Medulla oblongata (tissue), 1 donor: Measurements from ENCODE around the gene CGNL1.

Experiments used
- DNase-seq: peaks from one replicate; pipeline ENCODE4 v3.0.0-alpha.2; 2015; ENCODE audit errors: extremely low spot score

Gene CGNL1

DNA sequence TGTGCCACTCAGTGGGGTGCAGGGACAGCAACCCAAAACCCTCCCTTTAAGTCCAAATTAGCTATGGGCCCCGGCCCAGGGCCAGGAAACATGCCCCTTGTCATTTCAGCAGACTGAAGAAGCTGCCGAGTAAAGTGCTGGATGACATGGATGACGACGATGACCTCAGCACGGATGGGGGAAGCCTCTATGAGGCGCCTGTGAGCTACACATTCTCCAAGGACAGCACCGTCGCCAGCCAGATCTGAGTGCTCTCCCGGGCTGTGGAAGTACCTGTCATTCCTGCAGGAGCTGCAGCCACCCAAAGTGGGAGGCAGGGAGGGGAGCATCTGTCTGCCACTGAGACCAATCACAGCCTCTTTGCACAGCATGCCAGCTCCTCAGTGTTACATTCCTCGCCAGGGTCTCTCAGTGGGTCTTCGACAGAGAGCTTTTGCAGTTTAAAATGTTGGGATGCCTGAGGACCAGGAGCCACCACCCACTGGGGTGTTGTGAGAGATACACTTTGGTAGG lies 171.0 kb downstream of the CGNL1 start:
- no peak for DNase-seq

GRCh38 chr15:57548351-57548750 lies 172.0 kb downstream of the CGNL1 start:
- no peak for DNase-seq

- DNase-seq: no peak
Measured at GRCh38 chr15:57548835-57549234, 172.5 kb downstream of the CGNL1 start.

DNA sequence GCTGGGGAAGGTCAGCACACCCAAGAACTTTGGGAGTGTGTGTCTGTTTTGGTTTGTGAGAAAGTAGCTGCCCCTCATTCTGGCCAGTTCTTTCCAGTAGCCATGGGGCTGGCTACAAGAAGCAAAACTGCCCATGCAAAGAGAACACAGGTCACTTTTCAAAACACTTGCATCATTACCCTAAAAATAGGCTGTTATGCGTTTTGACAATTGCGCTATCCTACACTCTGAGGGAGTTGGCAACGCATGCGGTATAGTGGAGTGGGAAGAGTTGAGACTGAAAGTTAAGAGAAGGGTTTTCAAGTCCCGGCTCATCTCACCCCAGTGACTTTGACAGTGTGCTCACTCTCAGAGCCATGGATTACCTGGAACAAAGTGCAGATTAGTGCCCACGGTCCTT lies 173.6 kb downstream of the CGNL1 start:
- DNase-seq: no peak

- DNase-seq: peak; percentile 71
Measured at GRCh38 chr15:57550640-57551039, 174.3 kb downstream of the CGNL1 start.

GRCh38 chr15:57551715-57552677 lies 175.7 kb downstream of the CGNL1 start:
- no peak for DNase-seq

DNA sequence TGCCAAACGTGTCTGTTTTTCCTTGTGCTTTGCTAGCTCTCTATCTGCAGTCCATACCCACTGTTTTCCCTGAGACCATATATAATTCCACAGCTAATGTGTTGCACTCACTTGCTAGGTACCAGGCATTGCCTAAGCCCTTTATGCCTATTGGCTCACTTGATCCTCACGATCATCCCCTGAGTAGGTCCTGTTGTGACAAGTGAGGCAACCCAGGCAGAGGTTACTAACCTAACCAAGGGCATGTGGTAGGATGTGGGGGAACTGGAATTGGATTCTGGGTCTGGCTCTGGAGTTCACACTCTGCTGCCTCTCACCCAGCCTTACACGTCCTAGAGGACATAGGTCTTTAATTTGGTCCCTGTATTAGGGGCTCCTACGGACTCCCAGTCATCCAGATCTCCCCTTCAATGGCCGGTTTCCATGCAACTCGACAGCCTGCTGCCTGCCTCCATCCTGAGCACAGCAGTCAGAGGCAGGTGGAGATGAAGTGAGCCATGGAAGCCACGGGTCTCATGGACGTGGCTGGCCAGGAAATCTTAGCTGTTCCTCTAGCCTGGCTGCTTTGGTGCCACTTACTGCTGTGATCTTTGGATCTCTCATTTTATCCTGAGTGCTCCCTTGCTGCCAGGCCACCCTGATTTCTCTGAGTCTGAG lies 176.5 kb downstream of the CGNL1 start:
- no peak for DNase-seq

DNA sequence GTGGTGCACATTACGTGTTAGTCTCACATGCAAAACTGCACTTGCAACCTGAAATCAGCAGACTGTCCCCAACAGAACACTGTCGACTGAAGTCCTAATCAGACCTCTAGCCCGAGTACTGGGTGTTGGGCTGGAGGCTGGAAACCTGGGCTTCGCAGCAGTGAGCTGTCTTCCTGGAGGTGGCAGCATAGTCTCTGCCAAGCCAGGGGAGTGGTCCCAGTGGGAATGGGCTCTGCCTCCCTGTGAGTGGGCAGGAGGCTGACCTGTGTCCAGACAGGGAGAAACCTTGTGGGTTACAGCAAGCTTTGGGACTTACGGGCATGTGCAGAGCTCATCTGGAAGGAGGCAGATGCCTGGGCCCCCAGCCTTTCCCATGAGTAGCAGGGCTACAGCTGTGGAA lies 177.2 kb downstream of the CGNL1 start:
- DNase-seq: no peak

DNA sequence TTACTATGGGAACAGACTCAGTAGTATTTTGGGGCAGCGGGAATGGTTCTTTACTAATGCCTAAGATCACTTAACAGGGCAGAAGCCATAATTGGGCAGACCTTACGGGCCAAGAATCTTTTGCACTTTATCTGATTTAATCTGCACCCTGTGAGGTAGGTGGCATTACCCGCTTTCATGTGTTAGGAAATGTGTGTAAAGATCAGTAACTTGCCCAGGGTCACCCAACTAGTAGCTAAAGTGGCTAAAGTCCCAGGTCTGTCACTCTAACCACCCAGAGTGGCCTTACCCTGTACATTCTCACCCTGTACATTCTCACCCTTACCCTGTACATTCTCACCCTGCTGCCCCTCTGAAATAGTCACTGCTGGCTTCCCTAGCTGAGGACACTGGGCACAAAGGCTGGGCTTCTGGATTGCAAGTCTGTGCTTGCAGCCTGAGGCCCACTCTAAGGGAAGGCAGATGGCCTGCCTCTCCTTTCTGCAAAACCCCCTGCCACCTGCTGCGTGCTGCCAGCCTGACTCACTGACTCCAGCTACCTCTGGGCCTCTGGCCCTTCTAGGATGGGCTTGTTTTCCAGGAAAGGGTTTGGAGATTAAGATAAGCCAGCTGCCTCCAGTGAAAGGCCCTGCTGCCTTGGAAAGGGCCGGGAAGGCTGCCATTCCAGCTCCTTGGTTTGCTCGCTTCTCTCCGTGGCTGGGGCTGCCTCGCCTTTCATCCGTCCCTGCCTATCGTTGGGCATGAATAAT lies 177.9 kb downstream of the CGNL1 start:
- DNase-seq: peak; percentile 31

- no peak for DNase-seq
Measured at GRCh38 chr15:57554812-57555179, 178.5 kb downstream of the CGNL1 start.

- DNase-seq: no peak
Measured at GRCh38 chr15:57555270-57555669, 179.0 kb downstream of the CGNL1 start.

- DNase-seq: no peak
Measured at GRCh38 chr15:57556040-57556439, 179.7 kb downstream of the CGNL1 start.

GRCh38 chr15:57557267-57557666 lies 181.0 kb downstream of the CGNL1 start:
- DNase-seq: no peak

GRCh38 chr15:57557810-57558209 lies 181.5 kb downstream of the CGNL1 start:
- DNase-seq: no peak

- DNase-seq: peak; percentile 48
Measured at GRCh38 chr15:57559875-57560274, 183.6 kb downstream of the CGNL1 start.

DNA sequence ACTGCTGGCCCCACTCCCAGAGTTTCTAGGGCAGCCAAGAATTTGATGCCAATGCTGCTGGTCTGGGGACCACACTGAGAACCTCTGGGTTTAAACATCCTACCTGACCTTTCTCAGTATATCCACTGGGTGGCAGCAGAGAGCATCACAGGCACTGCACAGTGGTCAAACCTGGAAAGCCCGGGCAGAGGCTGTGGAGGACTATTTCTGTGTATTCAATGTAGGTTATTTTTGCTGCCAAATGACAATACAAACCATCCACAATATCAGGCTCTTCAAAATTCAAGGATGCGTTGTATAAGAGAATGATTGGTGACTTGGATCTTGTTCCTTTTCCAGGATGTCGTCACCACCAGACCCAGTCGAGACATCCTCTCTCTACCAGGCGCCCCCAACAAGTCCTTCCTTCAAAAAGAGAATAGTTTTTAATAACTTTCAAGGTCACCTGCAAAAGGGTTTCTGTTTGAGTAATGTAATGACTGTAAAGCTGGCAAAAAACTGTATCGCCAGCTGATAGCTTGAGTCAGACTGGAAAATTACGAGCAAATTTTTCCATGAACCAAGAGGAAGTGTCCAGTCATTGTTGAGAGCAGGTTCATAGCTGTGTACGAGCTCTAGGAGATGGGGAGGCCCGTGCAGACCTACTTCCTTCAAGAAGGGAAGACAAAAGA lies 184.9 kb downstream of the CGNL1 start:
- peak; percentile 88 for DNase-seq

GRCh38 chr15:57562196-57562769 lies 186.0 kb downstream of the CGNL1 start:
- no peak for DNase-seq

DNA sequence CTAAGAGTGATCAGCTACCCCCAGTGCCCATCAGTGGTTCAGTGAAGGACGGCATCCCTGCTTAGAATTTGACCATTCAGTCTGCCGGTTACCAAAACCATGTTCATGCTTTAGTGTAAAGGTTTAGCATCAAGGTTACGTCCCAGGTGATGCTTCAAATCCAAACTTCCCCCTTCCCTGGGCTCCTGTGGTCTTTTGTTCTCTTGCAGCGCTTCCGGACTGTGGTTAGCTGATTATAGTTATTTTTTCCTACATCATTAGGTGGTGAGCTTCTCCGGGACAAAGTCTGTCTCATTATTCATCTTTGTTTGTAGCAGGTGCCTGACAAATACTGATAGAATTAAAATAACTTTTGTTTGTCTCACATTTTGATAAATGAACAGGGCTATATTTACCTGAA lies 187.1 kb downstream of the CGNL1 start:
- no peak for DNase-seq

DNA sequence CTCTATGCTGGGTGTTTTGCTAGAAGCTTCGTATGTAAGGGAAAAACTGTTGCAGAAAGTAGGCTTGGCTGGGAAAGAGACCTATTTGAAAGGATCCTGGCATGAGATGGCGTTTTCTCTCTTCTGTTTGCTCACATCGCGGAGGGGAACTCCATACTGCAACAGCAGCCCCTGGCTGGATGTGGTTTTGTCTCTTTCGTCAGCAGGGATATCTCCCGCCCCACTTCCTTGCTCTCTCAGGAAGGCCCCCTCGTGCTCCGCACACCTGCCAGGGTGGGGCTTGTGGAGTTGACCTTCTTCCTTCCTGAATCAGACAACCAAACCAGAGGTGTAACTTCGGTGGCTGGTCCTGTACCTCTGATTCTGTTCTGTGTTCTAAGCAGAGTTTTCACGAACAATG lies 189.0 kb downstream of the CGNL1 start:
- no peak for DNase-seq

DNA sequence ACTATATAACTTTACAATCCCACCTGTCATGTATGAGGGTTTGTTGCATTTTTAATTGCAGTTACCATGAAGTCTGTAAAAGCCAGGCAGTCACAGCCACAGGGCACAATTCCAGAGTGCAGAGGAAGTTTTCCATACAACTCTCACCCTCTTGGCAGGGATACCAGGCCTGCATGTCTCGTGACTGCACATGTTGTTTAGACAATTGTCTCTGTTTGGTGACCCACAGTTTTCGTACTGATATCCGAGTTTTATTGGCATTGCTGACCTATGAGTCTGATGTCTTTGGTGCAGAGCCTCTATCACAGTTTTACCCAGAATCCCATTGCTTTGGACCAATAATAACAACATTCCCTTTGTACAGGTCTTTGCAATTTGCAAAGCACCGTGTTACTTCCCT lies 190.5 kb downstream of the CGNL1 start:
- DNase-seq: no peak

- no peak for DNase-seq
Measured at GRCh38 chr15:57567891-57568290, 191.6 kb downstream of the CGNL1 start.
